Esophagus (tissue), 2 donors: Measurements from ENCODE around the gene IQSEC1. TPM values are rescaled to one million over a fixed set of nuclear protein-coding genes. Genes with fewer than 3 reads are reported as not detected.

ENCODE experiments used
- H3K27ac ChIP-seq, 2 donors: one replicate each; pipeline ENCODE4 v1.5.1; 2013; ENCODE audit warnings: low read depth in 2 of 2, mild to moderate bottlenecking in 2 of 2, inconsistent platforms in 1 of 2, low read length in 1 of 2, moderate library complexity in 1 of 2
- H3K27me3 ChIP-seq, 2 donors: one replicate each; pipeline ENCODE4 v1.6.1; 2013; ENCODE audit warnings: low read length in 2 of 2, control low read depth in 1 of 2, mild to moderate bottlenecking in 1 of 2; ENCODE audit not compliant: insufficient read depth in 2 of 2, control insufficient read depth in 1 of 2
- H3K36me3 ChIP-seq, 2 donors: one replicate each; pipeline ENCODE4 v1.6.1; 2013; ENCODE audit warnings: low read length in 1 of 2; ENCODE audit not compliant: control insufficient read depth in 2 of 2, insufficient read depth in 2 of 2
- H3K4me1 ChIP-seq, 2 donors: one replicate each; pipeline ENCODE4 v1.6.1; 2013; ENCODE audit warnings: low read length in 1 of 2; ENCODE audit not compliant: control insufficient read depth in 2 of 2, insufficient read depth in 2 of 2
- H3K4me3 ChIP-seq, 2 donors: one replicate each; pipeline ENCODE4 v1.5.1; 2013; ENCODE audit warnings: low read length in 2 of 2, mild to moderate bottlenecking in 2 of 2, low read depth in 1 of 2, moderate library complexity in 1 of 2
- H3K9me3 ChIP-seq, 2 donors: one replicate each; pipeline ENCODE4 v1.6.1; 2013; ENCODE audit warnings: mild to moderate bottlenecking in 2 of 2, low read depth in 1 of 2, low read length in 1 of 2, moderate library complexity in 1 of 2; ENCODE audit not compliant: control insufficient read depth in 2 of 2, insufficient read depth in 1 of 2
- WGBS, 2 donors: extraction: QIAGEN DNeasy Blood & Tissue Kit; methylation state at CpG; one replicate each; pipeline ENCODE4 v1.1.7; 2013; 5-methylcytosine and 5-hydroxymethylcytosine counted together
- polyA plus RNA-seq, 2 donors: library from polyadenylated mRNA; stranded (reverse); fragments of 200-250 nt; gene quantifications; one replicate each; pipeline ENCODE4 v1.2.3, GENCODE V29; 2013
- donor health status: healthy with polysubstance abuse.
- donor health status: Bipolar disorder and iron deficiency.

IQSEC1 gene
- polyA plus RNA-seq, 2 donors, result 4.1 to 5.2 TPM

DNA sequence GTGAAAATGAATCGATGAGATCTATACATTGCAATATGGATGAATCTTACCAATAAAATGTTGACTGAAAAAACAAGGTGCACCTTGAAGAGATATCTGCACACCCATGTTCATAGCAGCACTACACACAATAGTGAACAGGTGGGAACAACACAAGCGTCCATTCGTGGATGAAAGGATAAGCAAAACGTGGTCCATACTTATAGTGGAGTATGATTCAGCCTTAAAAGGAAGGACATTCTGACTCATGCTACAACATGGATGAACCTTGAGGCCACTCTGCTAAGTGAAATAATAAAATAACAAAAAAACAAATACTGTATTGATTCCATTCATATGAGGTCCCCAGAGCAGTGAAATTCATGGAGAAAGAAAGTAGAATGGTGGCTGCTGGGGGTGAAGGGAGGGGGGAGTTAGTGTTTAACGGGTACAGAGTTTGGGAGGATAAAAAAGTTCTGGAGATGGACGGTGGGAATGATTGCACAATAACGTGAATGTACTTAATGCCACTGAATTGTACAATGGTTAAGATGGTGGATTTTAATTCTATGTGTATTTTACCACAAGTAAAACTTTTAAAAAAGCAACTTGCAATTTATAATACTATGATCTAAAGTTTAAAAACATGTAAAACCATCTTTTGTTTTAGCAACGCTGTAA lies 35.6 kb downstream of the IQSEC1 start:
- Histone ChIP-seq H3K9me3 (no peaks in the 10 kb centered on the region), H3K27ac (no peak overlapping the region), H3K4me1 (no peaks in the 10 kb centered on the region), H3K27me3 (no peaks in the 10 kb centered on the region), H3K4me3 (no peak overlapping the region), H3K36me3 (no peaks in the 10 kb centered on the region)
- WGBS, 2 donors, result 75 to 83% methylated on average over 8 of the region's 8 CpGs

DNA sequence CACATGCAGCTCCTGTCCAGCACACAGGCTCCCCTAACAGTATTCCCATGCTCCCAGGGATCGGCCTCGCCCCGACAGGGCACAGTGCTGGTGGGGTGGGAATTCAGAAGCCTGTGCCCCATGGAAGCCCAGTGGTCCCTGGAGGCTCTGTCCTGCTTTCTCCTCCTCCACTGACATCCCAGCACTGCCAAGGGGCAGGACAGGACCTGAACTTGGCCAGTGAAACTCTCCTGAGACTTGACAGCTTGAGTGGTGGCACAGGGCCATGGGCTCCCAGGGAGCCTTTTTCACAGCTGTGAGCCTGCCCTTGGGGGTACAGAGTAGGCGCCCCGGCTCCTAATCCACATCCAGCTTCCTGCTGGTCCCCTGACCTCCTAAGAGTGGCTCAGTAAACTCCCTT lies 38.4 kb downstream of the IQSEC1 start:
- 77 to 78% methylated on average over 5 of the region's 5 CpGs for WGBS, 2 donors
- H3K4me1 ChIP-seq, result no peaks in the 10 kb centered on the region
- no peaks in the 10 kb centered on the region for H3K27me3 ChIP-seq
- no peak overlapping the region for H3K4me3 ChIP-seq
- H3K27ac ChIP-seq, result no peak overlapping the region
- H3K36me3 ChIP-seq, result no peaks in the 10 kb centered on the region
- H3K9me3 ChIP-seq, result no peaks in the 10 kb centered on the region

DNA sequence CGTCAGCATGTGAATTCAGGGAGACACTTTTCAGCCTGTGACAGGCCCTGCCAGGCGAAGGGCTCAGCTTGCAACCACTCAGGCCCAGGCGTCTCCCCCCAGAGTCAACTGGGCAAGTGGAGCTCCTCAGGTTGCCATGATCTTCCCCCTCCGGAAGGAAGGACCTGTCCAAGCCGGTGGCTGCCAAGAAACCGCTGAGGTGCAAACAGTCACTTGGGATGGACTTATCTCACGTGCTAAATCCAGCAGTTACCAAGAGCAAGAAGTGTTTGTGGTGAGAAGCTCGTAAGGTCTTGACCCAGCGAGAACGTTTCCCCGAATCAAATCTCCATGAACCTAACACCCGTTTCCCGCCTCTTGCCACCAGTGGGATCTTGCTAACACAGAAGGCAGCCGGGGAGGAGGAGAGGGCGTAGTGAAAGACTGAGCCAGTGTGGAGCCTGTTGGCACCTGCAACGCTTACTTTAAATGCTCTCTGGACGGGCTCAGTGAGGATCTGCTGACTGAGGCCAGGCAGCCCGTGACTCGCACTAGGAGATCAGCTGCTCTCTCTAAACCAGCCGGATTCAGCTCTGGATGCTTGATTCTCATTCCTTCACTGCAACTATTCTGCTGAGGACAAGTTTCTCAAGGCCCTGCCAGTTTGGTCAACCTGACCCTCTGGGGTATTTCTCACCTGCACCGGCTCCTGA lies 39.0 kb downstream of the IQSEC1 start:
- Histone ChIP-seq H3K27me3 (no peaks in the 10 kb centered on the region), H3K27ac (no peak overlapping the region), H3K4me1 (no peaks in the 10 kb centered on the region), H3K9me3 (no peaks in the 10 kb centered on the region), H3K36me3 (no peaks in the 10 kb centered on the region), H3K4me3 (no peak overlapping the region)
- WGBS, 2 donors, result 75 to 80% methylated on average over 21 of the region's 21 CpGs

DNA sequence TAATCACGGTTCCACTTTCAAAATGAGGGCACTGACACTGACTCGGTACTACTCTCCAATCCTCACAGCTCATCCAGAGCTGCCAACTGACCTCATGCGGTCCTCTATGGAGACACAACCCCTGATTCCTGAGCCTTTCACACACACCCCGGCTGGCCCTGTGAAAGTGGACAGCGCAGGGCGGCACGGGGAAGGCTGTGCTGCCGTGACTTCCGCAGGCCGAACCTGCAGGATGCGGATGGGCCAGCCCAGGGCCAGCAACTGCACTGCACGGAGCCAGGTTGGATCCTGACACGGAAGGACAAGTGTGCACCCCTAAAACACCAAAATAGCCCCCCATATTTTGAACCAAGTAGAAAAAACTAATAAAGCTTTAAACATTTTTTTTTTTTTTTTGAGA lies 41.0 kb downstream of the IQSEC1 start:
- 93 to 96% methylated on average over 13 of the region's 13 CpGs for WGBS, 2 donors
- Histone ChIP-seq H3K9me3 (no peaks in the 10 kb centered on the region), H3K27ac (no peak overlapping the region)

DNA sequence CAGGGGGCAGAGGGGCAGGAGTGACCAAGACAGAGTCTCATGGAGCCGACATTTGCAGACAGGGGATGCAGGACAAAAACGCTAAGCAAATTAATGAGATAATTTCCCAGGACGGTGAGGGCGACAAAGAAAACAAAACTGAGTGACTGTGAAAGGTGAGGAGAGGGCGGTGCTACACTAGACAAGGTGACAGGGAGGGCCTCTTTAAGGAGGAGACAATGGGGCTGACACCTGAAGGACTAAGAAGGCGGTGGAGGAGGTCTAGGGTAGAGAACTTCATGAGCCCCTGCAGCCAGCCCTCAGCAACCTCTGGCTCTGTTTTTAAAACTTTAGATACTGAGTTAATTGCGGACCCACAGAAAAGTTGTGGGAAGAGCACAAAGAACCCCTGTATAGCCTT lies 41.6 kb downstream of the IQSEC1 start:
- no peak overlapping the region for H3K4me3 ChIP-seq
- 77 to 78% methylated on average over 7 of the region's 7 CpGs for WGBS, 2 donors
- no peak overlapping the region for H3K27ac ChIP-seq
- no peaks in the 10 kb centered on the region for H3K4me1 ChIP-seq
- no peaks in the 10 kb centered on the region for H3K36me3 ChIP-seq
- no peaks in the 10 kb centered on the region for H3K9me3 ChIP-seq
- no peaks in the 10 kb centered on the region for H3K27me3 ChIP-seq

More for the DNA sequence above, 41.0 kb downstream of the IQSEC1 start:
- Histone ChIP-seq H3K4me3 (no peak overlapping the region), H3K36me3 (no peaks in the 10 kb centered on the region), H3K4me1 (no peaks in the 10 kb centered on the region), H3K27me3 (no peaks in the 10 kb centered on the region)

DNA sequence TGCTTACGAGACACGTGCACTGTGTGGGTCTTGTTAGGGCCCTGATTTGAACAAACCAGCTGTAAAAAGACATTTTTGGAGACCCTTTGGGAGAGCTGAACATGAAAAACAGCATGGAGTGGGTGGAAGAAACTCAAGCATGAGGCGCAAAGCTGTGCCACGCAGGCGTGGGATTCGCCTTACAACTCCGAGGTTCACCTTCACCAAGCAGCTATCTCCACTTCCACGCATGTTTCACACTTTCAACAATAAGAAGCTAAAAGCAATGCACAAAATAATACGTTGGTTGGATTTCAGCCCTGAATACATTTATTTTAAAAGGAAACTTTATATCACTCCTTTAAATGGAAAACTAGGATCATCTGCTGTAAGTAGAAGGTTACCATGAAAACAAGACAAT lies 42.5 kb downstream of the IQSEC1 start:
- H3K27ac ChIP-seq, result no peak overlapping the region
- WGBS, 2 donors, result 92% methylated on average over 9 of the region's 9 CpGs
- no peaks in the 10 kb centered on the region for H3K9me3 ChIP-seq
- no peaks in the 10 kb centered on the region for H3K27me3 ChIP-seq
- no peak overlapping the region for H3K4me3 ChIP-seq
- no peaks in the 10 kb centered on the region for H3K36me3 ChIP-seq
- H3K4me1 ChIP-seq, result no peaks in the 10 kb centered on the region

DNA sequence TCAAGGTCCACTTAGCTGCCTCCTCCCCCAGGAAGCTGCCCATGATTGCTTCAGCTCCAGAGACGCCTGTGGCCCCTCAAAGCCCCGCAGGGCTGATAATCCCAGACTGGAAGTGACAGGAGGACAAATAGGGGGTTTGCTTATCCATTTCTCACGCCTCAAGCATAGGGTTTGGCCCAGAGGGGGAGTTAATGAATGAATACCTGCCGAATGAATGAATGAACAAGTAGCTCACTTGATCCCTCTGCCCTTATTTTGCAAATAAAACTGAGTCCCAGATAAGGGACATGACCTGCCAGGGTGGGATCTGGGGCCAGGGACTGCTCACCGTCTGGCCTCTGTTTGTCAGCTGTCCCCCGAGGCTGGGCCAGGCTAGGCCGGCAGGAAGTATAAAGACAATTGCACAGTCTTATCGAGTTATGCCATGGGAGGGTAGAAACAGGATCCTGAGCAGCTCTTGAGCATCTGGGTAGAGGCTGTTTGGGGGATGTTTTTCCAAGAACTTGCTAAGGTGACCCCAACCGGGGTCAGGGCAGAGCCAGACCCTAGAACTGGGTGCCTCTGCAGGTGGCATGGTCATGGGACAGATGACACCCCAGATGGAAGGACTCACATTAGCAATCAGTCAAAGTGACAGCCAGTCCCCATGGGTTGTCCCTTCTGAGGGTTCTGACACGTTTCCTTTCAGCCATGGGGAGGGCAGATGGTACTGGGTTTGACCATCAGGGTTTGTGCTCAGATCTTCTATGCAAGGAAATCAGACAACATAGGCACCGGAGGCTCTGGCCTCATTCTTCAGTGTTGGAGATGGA lies 45.0 kb downstream of the IQSEC1 start:
- Histone ChIP-seq H3K27me3 (no peaks in the 10 kb centered on the region), H3K4me1 (no peaks in the 10 kb centered on the region), H3K4me3 (no peak overlapping the region), H3K36me3 (no peaks in the 10 kb centered on the region), H3K9me3 (no peaks in the 10 kb centered on the region), H3K27ac (no peak overlapping the region)
- WGBS, 2 donors, result 75 to 76% methylated on average over 11 of the region's 11 CpGs

DNA sequence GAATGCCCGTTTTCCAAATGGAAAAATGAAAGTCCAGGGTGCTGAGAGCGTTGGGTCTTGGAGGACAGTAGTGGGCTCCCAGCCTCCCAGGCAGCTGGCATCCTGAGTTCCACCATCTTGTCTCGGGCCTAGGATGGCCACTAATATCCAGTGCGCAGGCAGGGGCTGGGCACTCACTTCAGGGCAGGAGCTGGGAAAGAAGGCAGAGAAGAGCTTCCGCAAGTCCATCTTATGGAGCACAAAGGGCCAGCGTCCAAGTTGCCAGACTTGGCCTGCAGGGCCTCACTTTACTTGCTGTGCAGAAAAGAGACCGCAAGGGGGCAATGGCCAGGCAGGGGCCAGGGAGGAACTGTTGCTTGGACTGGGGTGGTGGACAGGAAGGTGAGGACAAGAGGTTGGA lies 46.1 kb downstream of the IQSEC1 start:
- Histone ChIP-seq H3K4me1 (peaks cover 2 to 3% of the 10 kb centered on the region in 2 donors), H3K4me3 (no peak overlapping the region), H3K27ac (no peak overlapping the region), H3K9me3 (no peaks in the 10 kb centered on the region), H3K27me3 (no peaks in the 10 kb centered on the region), H3K36me3 (no peaks in the 10 kb centered on the region)
- WGBS, 2 donors, result 92 to 95% methylated on average over 7 of the region's 7 CpGs

DNA sequence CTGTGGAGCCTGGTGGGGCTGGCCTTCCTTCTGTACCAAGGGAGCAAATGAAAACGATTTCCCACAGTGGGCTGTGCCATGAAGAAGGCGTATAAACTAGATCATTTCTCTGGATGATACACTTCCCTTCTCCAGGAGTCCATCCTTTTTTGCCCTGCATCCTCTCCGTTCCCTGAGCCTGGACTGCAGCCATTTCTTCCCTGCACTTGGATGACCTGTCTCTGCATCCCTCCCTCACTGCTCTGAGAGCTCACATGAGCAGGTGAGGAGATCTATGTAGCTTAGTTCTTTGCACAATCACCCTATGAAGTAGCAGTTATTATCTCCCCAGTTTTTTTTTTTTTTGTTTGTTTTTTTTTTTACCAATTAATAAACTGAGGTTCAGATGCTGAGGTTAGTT lies 46.7 kb downstream of the IQSEC1 start:
- Histone ChIP-seq H3K27ac (no peak overlapping the region), H3K9me3 (no peaks in the 10 kb centered on the region), H3K4me1 (peaks cover 3 to 9% of the 10 kb centered on the region in 2 donors), H3K36me3 (no peaks in the 10 kb centered on the region), H3K27me3 (no peaks in the 10 kb centered on the region), H3K4me3 (no peak overlapping the region)
- WGBS, 2 donors, result 85 to 86% methylated on average over 3 of the region's 3 CpGs
